ENCODE measurements around the gene ZNF839.
"Not testable (repeated sequence)": the region's sequence is repeated elsewhere in the genome, so short reads cannot be mapped to it uniquely, and the experiment has no call there.

Gene ZNF839

GRCh38 chr14:102342238-102342637 is 22.7 kb downstream of the ZNF839 start:
- no peak for DNase-seq

- DNase-seq: no peak
Observed at GRCh38 chr14:102344084-102344483, 24.5 kb downstream of the ZNF839 start.

GRCh38 chr14:102344485-102344884 is 24.9 kb downstream of the ZNF839 start:
- no peak for DNase-seq

GRCh38 chr14:102345232-102345631 is 25.7 kb downstream of the ZNF839 start:
- DNase-seq: no peak

- DNase-seq: no peak
Observed at GRCh38 chr14:102346645-102347044, 27.1 kb downstream of the ZNF839 start.

- DNase-seq: no peak
Observed at GRCh38 chr14:102348376-102348775, 28.8 kb downstream of the ZNF839 start.

GRCh38 chr14:102351023-102351422 is 31.5 kb downstream of the ZNF839 start:
- no peak for DNase-seq

GRCh38 chr14:102351593-102351992 is 32.0 kb downstream of the ZNF839 start:
- DNase-seq: not testable (repeated sequence)

GRCh38 chr14:102352213-102352612 is 32.7 kb downstream of the ZNF839 start:
- no peak for DNase-seq

- DNase-seq: no peak
Observed at GRCh38 chr14:102353126-102353619, 33.6 kb downstream of the ZNF839 start.

- no peak for DNase-seq
Observed at GRCh38 chr14:102356280-102356679, 36.7 kb downstream of the ZNF839 start.

- no peak for DNase-seq
Observed at GRCh38 chr14:102359341-102359740, 39.8 kb downstream of the ZNF839 start.

GRCh38 chr14:102360388-102360787 is 40.8 kb downstream of the ZNF839 start:
- no peak for DNase-seq

GRCh38 chr14:102362084-102362483 is 42.5 kb downstream of the ZNF839 start:
- no peak for DNase-seq

- peak; percentile 93 for DNase-seq
Observed at GRCh38 chr14:102362545-102363181, 43.1 kb downstream of the ZNF839 start, which contains the start of the genes CINP and TECPR2. TSS of gene CINP (minus strand) at chr14:102362890. CDS start at chr14:102362851, 39 bp downstream. TSS of gene TECPR2 (plus strand) at chr14:102362941. CDS start at chr14:102376722, 13,781 bp downstream.

GRCh38 chr14:102363182-102363943 is 43.8 kb downstream of the ZNF839 start:
- DNase-seq: peak; percentile 17

- no peak for DNase-seq
Observed at GRCh38 chr14:102370305-102370809, 50.8 kb downstream of the ZNF839 start.

- no peak for DNase-seq
Observed at GRCh38 chr14:102371361-102371760, 51.8 kb downstream of the ZNF839 start.

- no peak for DNase-seq
Observed at GRCh38 chr14:102373110-102373509, 53.6 kb downstream of the ZNF839 start.

- DNase-seq: no peak
Observed at GRCh38 chr14:102374264-102374663, 54.7 kb downstream of the ZNF839 start.

GRCh38 chr14:102375119-102375518 is 55.6 kb downstream of the ZNF839 start:
- no peak for DNase-seq

- DNase-seq: no peak
Observed at GRCh38 chr14:102377696-102378095, 58.1 kb downstream of the ZNF839 start.

- DNase-seq: no peak
Observed at GRCh38 chr14:102378830-102379229, 59.3 kb downstream of the ZNF839 start.

- no peak for DNase-seq
Observed at GRCh38 chr14:102387086-102387485, 67.5 kb downstream of the ZNF839 start.
